ENCODE data around the gene MARCOL. TPM values are rescaled to one million over a fixed set of nuclear protein-coding genes. Genes with fewer than 3 reads are reported as not detected.

The MARCOL gene
- not detected for polyA plus RNA-seq (ENCODE audit: insufficient read length)

GRCh38 chr5:148238418-148238794 is at the start of gene MARCOL:
Gene MARCOL (plus strand): TSS chr5:148238525. CDS start chr5:148238598, 73 bp downstream.
- no peak for DNase-seq

GRCh38 chr5:148191010-148191409 is 47.3 kb upstream of the MARCOL start:
- no peak for DNase-seq

- DNase-seq = no peak
These were observed 45.1 kb upstream of the MARCOL start for GRCh38 chr5:148193202-148193601.

- DNase-seq = no peak
These were observed 37.2 kb upstream of the MARCOL start for GRCh38 chr5:148201151-148201550.

GRCh38 chr5:148202531-148203203 is 35.7 kb upstream of the MARCOL start, which contains the start of gene SPINK6:
Gene SPINK6 (plus strand): TSS chr5:148203042. CDS start chr5:148203097, 55 bp downstream.
- DNase-seq = no peak

- no peak for DNase-seq
These were observed 33.1 kb upstream of the MARCOL start for GRCh38 chr5:148205044-148205806.

GRCh38 chr5:148205865-148206264 is 32.5 kb upstream of the MARCOL start:
- DNase-seq = no peak

- no peak for DNase-seq
These were observed 31.7 kb upstream of the MARCOL start for GRCh38 chr5:148206620-148207019.

GRCh38 chr5:148208226-148208625 is 30.1 kb upstream of the MARCOL start:
- no peak for DNase-seq

- no peak for DNase-seq
These were observed 29.1 kb upstream of the MARCOL start for GRCh38 chr5:148209151-148209770.

GRCh38 chr5:148214665-148215185 is 23.6 kb upstream of the MARCOL start:
- DNase-seq = no peak

GRCh38 chr5:148221508-148221907 is 16.8 kb upstream of the MARCOL start:
- no peak for DNase-seq

- DNase-seq = no peak
These were observed 14.1 kb upstream of the MARCOL start for GRCh38 chr5:148224117-148224742.

- DNase-seq = no peak
These were observed 9.8 kb upstream of the MARCOL start for GRCh38 chr5:148228392-148228984.

GRCh38 chr5:148229840-148230239 is 8.5 kb upstream of the MARCOL start:
- DNase-seq = no peak

- DNase-seq = no peak
These were observed 8.1 kb upstream of the MARCOL start for GRCh38 chr5:148230240-148230639.

- no peak for DNase-seq
These were observed 424 bp upstream of the MARCOL start for GRCh38 chr5:148237785-148238417.

GRCh38 chr5:148248894-148249293 is 10.6 kb downstream of the MARCOL start:
- no peak for DNase-seq

GRCh38 chr5:148255456-148255855 is 17.1 kb downstream of the MARCOL start:
- no peak for DNase-seq

GRCh38 chr5:148259288-148259687 is 21.0 kb downstream of the MARCOL start:
- no peak for DNase-seq

GRCh38 chr5:148261221-148261620 is 22.9 kb downstream of the MARCOL start:
- no peak for DNase-seq

- no peak for DNase-seq
These were observed 29.6 kb downstream of the MARCOL start for GRCh38 chr5:148267962-148268361.
